Raji (cell line): Measurements from ENCODE around the gene RHAG.

Experiments used
- POLR2A ChIP-seq: IDR thresholded peaks from 2 replicates; pipeline ENCODE4 v1.6.1; 2011; ENCODE audit warnings: low read depth, low read length, control low read depth; ENCODE audit not compliant: insufficient read depth

RHAG gene

DNA sequence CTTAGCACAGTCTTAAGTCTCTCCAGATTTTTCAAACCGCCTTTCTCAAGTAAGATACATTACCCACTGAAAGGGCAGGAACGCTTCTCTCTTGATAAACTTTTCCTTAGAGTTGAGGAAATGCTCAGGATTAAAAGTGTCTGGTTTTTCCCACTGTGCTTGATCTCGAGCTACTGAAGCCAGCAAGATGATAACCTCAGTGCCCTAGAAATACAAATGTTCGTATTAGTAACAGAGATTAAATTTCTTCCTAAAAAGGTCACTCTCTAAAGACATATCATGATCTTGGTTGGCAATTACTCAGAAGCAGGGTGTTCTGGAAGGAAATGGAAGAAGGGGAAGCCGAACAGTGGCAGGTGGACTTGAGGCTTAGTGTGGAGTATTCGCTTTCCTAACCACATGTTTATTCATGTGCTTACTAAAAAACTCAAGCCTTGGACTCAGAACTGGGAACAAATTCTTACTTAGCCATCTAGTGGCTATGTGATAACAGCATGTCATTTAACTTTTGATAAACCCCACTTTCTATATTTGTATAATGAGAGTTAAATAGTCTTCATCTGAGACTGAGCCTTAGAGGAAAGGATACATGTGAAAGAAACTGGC is 66.1 kb downstream of the RHAG start:
- no peak for TF ChIP-seq POLR2A

GRCh38 chr6:49565855-49566254 is 70.8 kb downstream of the RHAG start:
- TF ChIP-seq POLR2A, result no peak

GRCh38 chr6:49565261-49565660 is 71.4 kb downstream of the RHAG start:
- no peak for TF ChIP-seq POLR2A

DNA sequence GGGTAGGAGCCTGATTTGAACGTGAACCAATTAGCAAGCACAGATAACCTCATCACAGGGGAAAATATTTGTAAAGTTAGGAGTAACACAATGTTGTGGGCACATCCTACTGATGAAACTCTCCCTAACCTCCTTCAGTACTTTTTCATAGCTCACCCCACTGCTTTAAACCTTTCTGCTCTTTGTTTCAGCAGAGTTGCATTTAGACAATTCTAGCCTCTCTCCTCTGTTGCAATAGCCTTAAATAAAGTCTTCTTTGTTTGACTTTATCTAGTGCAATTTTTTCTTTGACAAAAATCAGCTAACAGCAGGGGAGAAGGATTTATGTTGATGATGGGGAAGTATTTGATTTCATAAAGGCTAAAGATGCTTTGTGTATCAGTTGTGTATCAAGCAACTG is 72.1 kb downstream of the RHAG start:
- TF ChIP-seq POLR2A, result no peak

GRCh38 chr6:49563006-49563886 is 73.4 kb downstream of the RHAG start:
- TF ChIP-seq POLR2A, result no peak

GRCh38 chr6:49558238-49558637 is 78.4 kb downstream of the RHAG start:
- TF ChIP-seq POLR2A, result no peak

DNA sequence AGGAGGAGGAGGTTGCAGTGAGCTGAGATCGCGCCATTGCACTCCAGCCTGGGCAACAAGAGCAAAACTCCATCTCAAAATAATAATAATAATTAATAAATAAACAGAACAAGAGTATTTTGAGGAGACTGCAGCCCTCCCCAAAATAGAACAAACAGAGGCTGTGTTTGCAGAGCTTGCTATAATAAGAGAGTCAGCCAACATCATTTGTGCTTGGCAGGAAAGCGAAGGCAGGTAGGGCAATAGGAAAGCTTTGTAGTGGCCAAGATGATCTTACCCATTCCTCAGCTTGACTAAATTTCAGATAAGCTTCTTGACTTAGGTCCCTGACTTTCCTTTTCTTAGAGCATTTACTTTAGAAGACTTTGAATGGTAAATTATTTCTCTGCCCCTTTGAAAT is 79.5 kb downstream of the RHAG start:
- no peak for TF ChIP-seq POLR2A

DNA sequence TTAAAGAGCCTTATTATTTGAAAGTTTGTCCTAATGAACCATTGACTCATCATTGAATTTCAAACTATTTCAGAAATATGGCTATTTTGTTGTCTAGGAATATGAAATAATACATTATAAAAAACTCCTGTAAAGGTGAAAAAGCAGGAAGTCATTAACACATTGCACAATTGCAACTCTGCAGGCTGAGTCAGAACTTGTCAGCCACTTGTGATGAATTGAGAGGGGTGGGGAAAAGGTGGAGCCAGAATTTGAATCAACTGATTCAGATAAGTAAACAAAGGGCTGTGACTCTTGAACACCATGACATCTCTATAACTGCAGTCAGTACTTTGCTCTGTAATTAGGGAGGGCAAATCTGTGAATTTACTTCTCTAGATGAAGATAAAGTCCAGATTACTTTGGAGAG is 80.2 kb downstream of the RHAG start:
- no peak for TF ChIP-seq POLR2A

DNA sequence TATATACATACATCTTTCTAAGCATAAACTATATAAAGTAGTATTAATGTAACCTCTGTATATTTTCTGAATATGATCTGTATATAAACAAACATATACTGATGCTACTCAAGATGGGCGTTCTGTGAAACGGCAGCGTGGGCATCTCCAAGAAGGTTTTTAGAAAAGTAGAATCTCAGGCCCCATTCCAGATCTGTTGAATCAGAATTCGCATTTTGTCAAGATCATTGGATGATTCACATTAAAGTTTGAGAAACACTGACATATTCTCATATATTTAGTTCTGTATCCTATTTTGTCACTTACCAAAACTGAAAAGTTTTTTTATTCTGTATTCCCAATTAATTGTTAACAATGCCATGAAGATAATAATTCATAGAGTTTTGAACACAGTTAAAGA is 80.7 kb downstream of the RHAG start:
- no peak for TF ChIP-seq POLR2A
